Measurements from ENCODE around the gene SCLY. TPM values are rescaled to one million over a fixed set of nuclear protein-coding genes. Genes with fewer than 3 reads are reported as not detected.

Gene SCLY
- polyA plus RNA-seq, 3 donors = 8.0 to 13.6 (median 11.5) TPM

- no peak overlapping the region for H3K27ac ChIP-seq (ENCODE audit: low read depth, low read length)
- WGBS, 3 donors = 91 to 97% (median 95%) methylated on average over 59 to 60 of the region's 60 CpGs
Measured at GRCh38 chr2:238140721-238141540, 80.1 kb downstream of the SCLY start.

GRCh38 chr2:238141541-238142318 lies 80.9 kb downstream of the SCLY start:
- H3K27ac ChIP-seq (ENCODE audit: low read depth, low read length) = no peak overlapping the region
- WGBS, 3 donors = 64 to 68% (median 65%) methylated on average over 10 of the region's 10 CpGs

GRCh38 chr2:238142382-238143205 lies 81.8 kb downstream of the SCLY start:
- 85 to 88% (median 88%) methylated on average over 29 to 30 of the region's 30 CpGs for WGBS, 3 donors
- H3K27ac ChIP-seq (ENCODE audit: low read depth, low read length) = no peak overlapping the region

- 59 to 79% (median 68%) methylated on average over 20 of the region's 20 CpGs for WGBS, 3 donors
- no peak overlapping the region for H3K27ac ChIP-seq (ENCODE audit: low read depth, low read length)
Measured at GRCh38 chr2:238143239-238143951, 82.6 kb downstream of the SCLY start.

GRCh38 chr2:238144262-238144661 lies 83.5 kb downstream of the SCLY start:
- no peak overlapping the region for H3K27ac ChIP-seq (ENCODE audit: low read depth, low read length)
- WGBS, 3 donors = 72 to 81% (median 78%) methylated on average over 5 of the region's 5 CpGs

- 84 to 87% (median 87%) methylated on average over 12 of the region's 12 CpGs for WGBS, 3 donors
- H3K27ac ChIP-seq (ENCODE audit: low read depth, low read length) = no peak overlapping the region
Measured at GRCh38 chr2:238145046-238145445, 84.2 kb downstream of the SCLY start.

- WGBS, 3 donors = 78 to 84% (median 79%) methylated on average over 12 of the region's 12 CpGs
- H3K27ac ChIP-seq (ENCODE audit: low read depth, low read length) = no peak overlapping the region
Measured at GRCh38 chr2:238145851-238146250, 85.0 kb downstream of the SCLY start.

GRCh38 chr2:238146884-238147544 lies 86.2 kb downstream of the SCLY start:
- 89 to 92% (median 90%) methylated on average over 13 of the region's 13 CpGs for WGBS, 3 donors
- H3K27ac ChIP-seq (ENCODE audit: low read depth, low read length) = no peak overlapping the region

- no peak overlapping the region for H3K27ac ChIP-seq (ENCODE audit: low read depth, low read length)
- WGBS, 3 donors = 94 to 95% (median 95%) methylated on average over 15 of the region's 15 CpGs
Measured at GRCh38 chr2:238148981-238149380, 88.2 kb downstream of the SCLY start.

Other genes with a start within 250 kb of the SCLY start
- gene RAMP1, start 201.4 kb upstream of the SCLY start, polyA plus RNA-seq = 100 to 1,000 TPM in 1 of 3 donors, 1 to 10 TPM in 2; 6.3 to 103 (median 7.3) TPM
- gene UBE2F, start 94.0 kb upstream of the SCLY start, polyA plus RNA-seq = 10 to 100 TPM; 46.8 to 72.0 (median 62.9) TPM
- under 1 TPM; 0.04 to 0.67 (median 0.06) TPM for gene ESPNL, start 39.3 kb downstream of the SCLY start, polyA plus RNA-seq
- 1 to 10 TPM in 2 of 3 donors, under 1 TPM in 1; 0.22 to 2.5 (median 1.0) TPM for gene KLHL30, start 77.7 kb downstream of the SCLY start, polyA plus RNA-seq
- gene ERFE, start 98.0 kb downstream of the SCLY start, polyA plus RNA-seq = 1 to 10 TPM in 1 of 3 donors, under 1 TPM in 1, not detected in 1; 0.41 to 2.1 TPM
- gene ILKAP, start 142.7 kb downstream of the SCLY start, polyA plus RNA-seq = 10 to 100 TPM; 25.7 to 39.0 (median 30.7) TPM
- gene HES6, start 179.0 kb downstream of the SCLY start, polyA plus RNA-seq = 10 to 100 TPM in 1 of 3 donors, 1 to 10 TPM in 2; 2.9 to 24.4 (median 3.5) TPM
- 1 to 10 TPM; 3.6 to 5.6 (median 4.9) TPM for gene PER2, start 227.6 kb downstream of the SCLY start, polyA plus RNA-seq